HFF-Myc (cell line): ENCODE measurements around the gene KCNJ13.

Experiments
- DNase-seq: peaks from one replicate; pipeline ENCODE4 v3.0.0-alpha.2; 2011; ENCODE audit warnings: low read depth; ENCODE audit errors: extremely low read depth
- H3K4me3 ChIP-seq: replicated peaks from 2 replicates; pipeline ENCODE4 v1.5.1; 2011; ENCODE audit warnings: low read depth, mild to moderate bottlenecking, control low read depth, low read length
- TF ChIP-seq, protein P1 (sequence below): IDR thresholded peaks from 2 replicates; pipeline ENCODE4 v1.5.1; 2012; ENCODE audit warnings: mild to moderate bottlenecking, low read depth, low read length, control low read depth; ENCODE audit errors: missing control alignments

The KCNJ13 gene

DNA sequence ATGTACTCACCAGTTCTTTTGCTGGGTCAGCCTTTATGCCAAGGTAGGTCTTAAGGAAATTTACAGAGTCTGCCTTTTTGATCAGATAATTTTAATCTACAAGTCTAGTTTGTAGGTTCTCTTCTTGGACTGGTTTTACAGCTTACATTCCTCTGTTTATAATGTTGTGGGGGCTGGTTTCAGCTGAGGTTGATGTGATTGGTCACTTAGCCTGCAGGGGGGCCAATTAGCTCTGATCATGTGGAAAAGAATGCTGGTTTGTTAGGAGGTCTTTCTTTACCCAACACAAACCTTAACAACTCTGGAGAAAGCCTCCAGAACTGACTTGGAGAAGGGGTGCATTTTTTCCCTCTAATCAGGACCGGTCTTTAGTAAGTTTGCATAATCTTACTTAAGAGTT, at the start of gene KCNJ13:
KCNJ13 (minus strand) TSS at position 131 of the 400 bp plus-strand sequence. CDS start 5,203 bp downstream, outside the sequence.
- no peak within 1 kb of the TSS for H3K4me3 ChIP-seq
- DNase-seq = no peak
- TF ChIP-seq, protein P1, sequence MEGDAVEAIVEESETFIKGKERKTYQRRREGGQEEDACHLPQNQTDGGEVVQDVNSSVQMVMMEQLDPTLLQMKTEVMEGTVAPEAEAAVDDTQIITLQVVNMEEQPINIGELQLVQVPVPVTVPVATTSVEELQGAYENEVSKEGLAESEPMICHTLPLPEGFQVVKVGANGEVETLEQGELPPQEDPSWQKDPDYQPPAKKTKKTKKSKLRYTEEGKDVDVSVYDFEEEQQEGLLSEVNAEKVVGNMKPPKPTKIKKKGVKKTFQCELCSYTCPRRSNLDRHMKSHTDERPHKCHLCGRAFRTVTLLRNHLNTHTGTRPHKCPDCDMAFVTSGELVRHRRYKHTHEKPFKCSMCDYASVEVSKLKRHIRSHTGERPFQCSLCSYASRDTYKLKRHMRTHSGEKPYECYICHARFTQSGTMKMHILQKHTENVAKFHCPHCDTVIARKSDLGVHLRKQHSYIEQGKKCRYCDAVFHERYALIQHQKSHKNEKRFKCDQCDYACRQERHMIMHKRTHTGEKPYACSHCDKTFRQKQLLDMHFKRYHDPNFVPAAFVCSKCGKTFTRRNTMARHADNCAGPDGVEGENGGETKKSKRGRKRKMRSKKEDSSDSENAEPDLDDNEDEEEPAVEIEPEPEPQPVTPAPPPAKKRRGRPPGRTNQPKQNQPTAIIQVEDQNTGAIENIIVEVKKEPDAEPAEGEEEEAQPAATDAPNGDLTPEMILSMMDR = no peak

DNA sequence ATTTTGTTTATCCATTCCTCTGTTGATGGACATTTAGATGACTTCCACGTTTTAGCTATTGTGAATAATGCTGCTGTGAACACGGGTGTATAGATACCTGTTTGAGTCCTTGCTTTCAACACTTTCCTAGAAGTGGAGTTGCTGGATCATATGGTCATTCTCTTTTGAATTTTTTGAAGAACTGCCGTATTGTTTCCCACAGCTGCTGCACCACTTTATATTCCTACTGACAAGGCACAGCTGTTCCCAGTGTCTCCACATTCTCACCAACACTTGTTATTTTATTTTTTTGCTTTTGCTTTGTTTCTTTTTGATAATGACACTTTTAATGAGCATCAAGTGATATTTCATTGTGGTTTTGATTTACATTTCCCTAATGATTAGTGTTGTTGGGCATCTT, 41.4 kb upstream of the KCNJ13 start:
- H3K4me3 ChIP-seq = no peak overlapping the region
- TF ChIP-seq, protein P1 = no peak
- DNase-seq = no peak

- no peak for DNase-seq
- TF ChIP-seq, protein P1 = no peak
- no peak overlapping the region for H3K4me3 ChIP-seq
Observed at GRCh38 chr2:232816657-232817056, 40.3 kb upstream of the KCNJ13 start.

- TF ChIP-seq, protein P1 = no peak
Observed at GRCh38 chr2:232815569-232815968, 39.2 kb upstream of the KCNJ13 start.

DNA sequence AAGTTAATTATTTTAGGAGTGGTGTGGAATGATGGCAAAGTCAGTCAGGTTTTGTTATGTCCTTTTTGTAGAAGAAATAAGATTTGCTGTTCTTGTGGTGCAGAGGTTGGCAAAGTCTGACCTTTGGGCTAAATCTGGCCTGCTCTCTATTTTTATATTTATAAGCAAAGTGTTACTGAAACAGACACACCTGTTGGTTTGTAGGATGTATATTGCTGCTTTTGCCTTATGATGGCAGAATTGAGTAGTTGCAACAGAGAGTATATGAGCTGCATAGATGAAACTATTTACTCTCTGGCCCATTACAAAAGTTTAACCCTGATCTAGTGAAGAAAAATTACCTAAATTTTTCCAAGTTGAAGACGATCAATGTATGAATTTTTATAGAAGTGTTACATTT, 34.1 kb upstream of the KCNJ13 start:
- TF ChIP-seq, protein P1 = no peak
- H3K4me3 ChIP-seq = no peak overlapping the region
- DNase-seq = no peak

More at GRCh38 chr2:232815569-232815968, 39.2 kb upstream of the KCNJ13 start:
- no peak for DNase-seq
- H3K4me3 ChIP-seq = no peak overlapping the region

DNA sequence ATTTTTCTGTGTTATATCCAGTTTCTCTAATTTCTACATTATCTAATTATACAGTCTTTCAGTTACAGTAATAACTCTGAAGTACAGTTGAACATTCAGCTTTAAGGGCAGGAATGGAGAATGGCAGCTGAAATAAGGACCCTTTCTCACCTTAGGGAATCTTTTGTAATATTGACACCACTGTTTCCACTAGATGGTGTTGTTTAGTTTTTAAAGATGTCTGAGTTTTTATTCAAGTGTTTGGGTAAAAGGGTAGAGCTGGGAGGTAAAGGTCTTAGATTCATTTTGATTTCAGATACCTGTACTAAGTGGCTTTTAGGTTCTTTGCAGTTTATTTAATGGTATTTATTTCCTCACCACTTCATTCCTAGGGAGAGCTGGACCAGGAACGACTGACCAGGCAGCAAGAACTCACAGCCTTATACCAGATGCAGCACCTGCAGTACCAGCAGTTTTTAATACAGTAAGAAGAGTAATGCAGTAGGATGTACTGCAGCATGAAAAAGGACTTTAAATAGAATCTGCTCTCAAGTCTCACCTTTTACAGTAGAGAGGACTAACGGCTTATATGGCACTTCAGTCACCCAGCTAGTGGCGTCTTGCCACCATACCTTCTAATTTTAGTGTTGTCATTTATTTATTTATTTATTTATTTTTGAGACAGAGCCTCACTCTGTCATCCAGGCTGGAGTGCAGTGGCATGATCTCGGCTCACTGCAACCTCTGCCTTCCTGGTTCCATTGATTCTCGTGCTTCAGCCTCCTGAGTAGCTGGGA, 33.2 kb upstream of the KCNJ13 start:
- no peak for DNase-seq
- TF ChIP-seq, protein P1 = no peak
- no peak overlapping the region for H3K4me3 ChIP-seq
